Testis (tissue), 2 donors: Measurements from ENCODE around the gene ZNF768.

Experiments
- CTCF ChIP-seq, 3 experiments: fragments of 450-650 bp in 2 of 3; fragments of 200-600 bp in 1 of 3; sonication (generic) in 1 of 3; IDR thresholded peaks; one replicate each; pipeline ENCODE4 v1.5.1; 2016 to 2019; ENCODE audit warnings: antibody characterized with exemption in 3 of 3, mild to moderate bottlenecking in 2 of 3, moderate library complexity in 1 of 3
- POLR2A ChIP-seq: fragments of 450-650 bp; IDR thresholded peaks from one replicate; pipeline ENCODE4 v1.6.1; 2017; ENCODE audit warnings: antibody characterized with exemption, mild to moderate bottlenecking, moderate library complexity

GRCh38 chr16:30482366-30482765, 44.0 kb downstream of the ZNF768 start:
- TF ChIP-seq CTCF (IDR thresholded peaks at IDR 0.05) = no peak
- no peak for TF ChIP-seq POLR2A
